ENCODE data around the gene CST3.

DNA sequence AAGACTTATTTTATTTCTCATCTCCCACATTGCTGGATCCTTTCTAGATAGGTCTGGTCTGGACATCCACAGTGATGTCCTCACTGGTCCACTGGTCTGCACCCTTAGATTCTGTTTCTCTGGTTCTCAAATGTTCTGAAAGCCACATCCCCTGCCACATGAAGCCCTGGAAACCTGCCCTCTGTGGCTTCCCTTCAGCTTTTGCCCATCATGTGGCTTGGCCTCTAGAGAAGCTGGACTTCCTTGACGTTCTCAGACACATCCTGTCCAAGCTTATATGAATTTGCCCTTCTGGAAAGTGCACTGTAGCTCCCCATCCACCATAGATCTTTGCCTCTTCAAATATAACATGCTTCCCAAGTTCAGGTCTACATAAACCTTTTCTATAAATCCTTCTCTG lies 32.6 kb upstream of the CST3 start:
- TF ChIP-seq CHD2 (IDR thresholded peaks at IDR 0.05; ENCODE audit: low read length), result no peak
- TF ChIP-seq KDM1A (IDR thresholded peaks at IDR 0.05; ENCODE audit: borderline replicate concordance, low read length), result no peak
- TF ChIP-seq YY1 (IDR thresholded peaks at IDR 0.05; ENCODE audit: low read depth, low read length), result no peak
- no peak for TF ChIP-seq POLR2A (IDR thresholded peaks at IDR 0.05; ENCODE audit: control extremely low read depth in 1 of 2, low read depth in 2 of 2, low read length in 2 of 2)
- TF ChIP-seq HDAC6 (IDR thresholded peaks at IDR 0.05; ENCODE audit: low read depth, low read length), result no peak
- no peak for TF ChIP-seq CBX5 (IDR thresholded peaks at IDR 0.05; ENCODE audit: low read depth, low read length)
- TF ChIP-seq CTCF (IDR thresholded peaks at IDR 0.05; ENCODE audit: control extremely low read depth in 1 of 3, insufficient read depth in 1 of 3, low read depth in 1 of 3, low read length in 3 of 3), result no peak
- TF ChIP-seq CEBPB (IDR thresholded peaks at IDR 0.05; ENCODE audit: low read depth, low read length), result no peak
- no peak for TF ChIP-seq RAD21 (IDR thresholded peaks at IDR 0.05 in 1 of 2, conservative IDR thresholded peaks at IDR 0.05 in 1 of 2; ENCODE audit: low read depth in 2 of 2, low read length in 2 of 2)

Data from H1 (cell line).